Measurements from ENCODE around the gene CCDC9. TPM values are rescaled to one million over a fixed set of nuclear protein-coding genes. Genes with fewer than 3 reads are reported as not detected.
"Not testable (repeated sequence)": the region's sequence is repeated elsewhere in the genome, so short reads cannot be mapped to it uniquely, and the experiment has no call there.

Gene CCDC9
- total RNA-seq, 1 donor from 2014 or later: 26.1 TPM

- H3K27ac Mint-ChIP-seq (ENCODE audit: unreplicated experiment): no peak overlapping the region
- DNase-seq (ENCODE audit: low read depth, low spot score): peak; percentile 79
- peak; percentile 83 for TF ChIP-seq CTCF (conservative IDR thresholded peaks at IDR 0.05)
Observed at GRCh38 chr19:47284324-47284899, 28.1 kb downstream of the CCDC9 start.

GRCh38 chr19:47296036-47296435, 39.7 kb downstream of the CCDC9 start:
- H3K4me3 Mint-ChIP-seq: no peak overlapping the region
- H3K36me3 Mint-ChIP-seq (ENCODE audit: low read depth): no peaks in the 10 kb centered on the region
- peaks cover 3% of the 10 kb centered on the region for H3K4me1 Mint-ChIP-seq
- H3K9me3 Mint-ChIP-seq: no peaks in the 10 kb centered on the region
- no peak overlapping the region for H3K27ac Mint-ChIP-seq (ENCODE audit: unreplicated experiment)
- H3K27me3 Mint-ChIP-seq (ENCODE audit: low read depth): no peaks in the 10 kb centered on the region
- peak; percentile 87 for DNase-seq (ENCODE audit: low read depth, low spot score)
- TF ChIP-seq CTCF (conservative IDR thresholded peaks at IDR 0.05): peak; percentile 87

More at GRCh38 chr19:47284324-47284899, 28.1 kb downstream of the CCDC9 start:
- no peak overlapping the region for H3K4me3 Mint-ChIP-seq
- no peaks in the 10 kb centered on the region for H3K9me3 Mint-ChIP-seq
- no peaks in the 10 kb centered on the region for H3K36me3 Mint-ChIP-seq (ENCODE audit: low read depth)
- peaks cover 6% of the 10 kb centered on the region for H3K4me1 Mint-ChIP-seq
- no peaks in the 10 kb centered on the region for H3K27me3 Mint-ChIP-seq (ENCODE audit: low read depth)

- not testable (repeated sequence) for H3K9me3 Mint-ChIP-seq; H3K36me3 Mint-ChIP-seq (ENCODE audit: low read depth); H3K4me1 Mint-ChIP-seq; H3K4me3 Mint-ChIP-seq; H3K27me3 Mint-ChIP-seq (ENCODE audit: low read depth); H3K27ac Mint-ChIP-seq (ENCODE audit: unreplicated experiment); DNase-seq (ENCODE audit: low read depth, low spot score)
Observed at GRCh38 chr19:47300867-47301266, 44.5 kb downstream of the CCDC9 start.

- H3K9me3 Mint-ChIP-seq: no peaks in the 10 kb centered on the region
- no peak for DNase-seq (ENCODE audit: low read depth, low spot score)
- H3K27me3 Mint-ChIP-seq (ENCODE audit: low read depth): peaks cover 12% of the 10 kb centered on the region
- no peak for TF ChIP-seq CTCF (conservative IDR thresholded peaks at IDR 0.05)
- H3K4me3 Mint-ChIP-seq: no peak overlapping the region
- peaks cover 5% of the 10 kb centered on the region for H3K4me1 Mint-ChIP-seq
- H3K36me3 Mint-ChIP-seq (ENCODE audit: low read depth): no peaks in the 10 kb centered on the region
- no peak overlapping the region for H3K27ac Mint-ChIP-seq (ENCODE audit: unreplicated experiment)
Observed at GRCh38 chr19:47302249-47302648, 45.9 kb downstream of the CCDC9 start.

GRCh38 chr19:47303966-47304365, 47.6 kb downstream of the CCDC9 start:
- Mint-ChIP-seq H3K4me3 (no peak overlapping the region), H3K36me3 (ENCODE audit: low read depth) (no peaks in the 10 kb centered on the region), H3K9me3 (no peaks in the 10 kb centered on the region), H3K4me1 (peaks cover 5% of the 10 kb centered on the region), H3K27ac (ENCODE audit: unreplicated experiment) (no peak overlapping the region), H3K27me3 (ENCODE audit: low read depth) (peaks cover 13% of the 10 kb centered on the region)
- TF ChIP-seq CTCF (conservative IDR thresholded peaks at IDR 0.05): no peak
- no peak for DNase-seq (ENCODE audit: low read depth, low spot score)

- peaks cover 19% of the 10 kb centered on the region for H3K27me3 Mint-ChIP-seq (ENCODE audit: low read depth)
- H3K4me1 Mint-ChIP-seq: peaks cover 5% of the 10 kb centered on the region
- no peaks in the 10 kb centered on the region for H3K9me3 Mint-ChIP-seq
- DNase-seq (ENCODE audit: low read depth, low spot score): peak; percentile 75
- H3K4me3 Mint-ChIP-seq: no peak overlapping the region
- peak; percentile 93 for TF ChIP-seq CTCF (conservative IDR thresholded peaks at IDR 0.05)
- no peak overlapping the region for H3K27ac Mint-ChIP-seq (ENCODE audit: unreplicated experiment)
- H3K36me3 Mint-ChIP-seq (ENCODE audit: low read depth): no peaks in the 10 kb centered on the region
Observed at GRCh38 chr19:47305309-47305751, 49.0 kb downstream of the CCDC9 start.

Measured in neural crest cell (in vitro differentiated cells).